HepG2 (cell line): ENCODE results near the gene ZBTB7B. TPM values are rescaled to one million over a fixed set of nuclear protein-coding genes. Genes with fewer than 3 reads are reported as not detected.
A peak's percentile ranks its signal among the peaks of the same experiment; 100 is the strongest.

ENCODE experiments used
- IKZF1 ChIP-seq: fragments of 450-650 bp; IDR thresholded peaks from 2 replicates; pipeline ENCODE4 v1.7.1; 2016
- MATR3 ChIP-seq: sonication (generic); formaldehyde crosslinking; IDR thresholded peaks from 2 replicates; pipeline ENCODE4 v1.4.0; 2020; ENCODE audit warnings: missing genetic modification reagents
- POLR2A ChIP-seq, 2 experiments: IDR thresholded peaks; 2 replicates each; pipeline ENCODE4 v1.6.1; 2011; ENCODE audit warnings: low read depth in 2 of 2, low read length in 2 of 2, mild to moderate bottlenecking in 1 of 2, moderate library complexity in 1 of 2; ENCODE audit not compliant: insufficient read depth in 1 of 2
- ZNF337 ChIP-seq: sonication (generic); formaldehyde crosslinking; IDR thresholded peaks from 2 replicates; pipeline ENCODE4 v1.5.1; 2020; ENCODE audit warnings: missing genetic modification reagents, low read depth, mild to moderate bottlenecking, borderline replicate concordance
- polyA plus RNA-seq, 8 experiments: library from polyadenylated mRNA; depleted of rRNA in 3 of 8; stranded (reverse) in 7 of 8; unstranded in 1 of 8; fragments of >200 nt; fragmentation: Illumina TruSeq in 4 of 8; extraction: Trizol in 4 of 8; gene quantifications; 2 replicates each; pipeline versions ENCODE4 v1.2.1 to v1.2.3, GENCODE V29; 2011 to 2016; ENCODE audit warnings: low read depth in 4 of 8, missing spikeins in 1 of 8, mixed read lengths in 1 of 8; ENCODE audit not compliant: insufficient read depth in 1 of 8
- total RNA-seq, 5 experiments: library from RNA; depleted of rRNA; stranded (reverse); fragments of >200 nt; fragmentation: Illumina TruSeq; extraction: Trizol; gene quantifications; 2 replicates each; pipeline ENCODE4 v1.2.3, GENCODE V29; 2016; ENCODE audit warnings: low read depth in 1 of 5
- TF ChIP-seq, protein P1 (sequence below): sonication (generic); formaldehyde crosslinking; IDR thresholded peaks from 2 replicates; pipeline ENCODE4 v1.5.1; 2020; ENCODE audit warnings: missing genetic modification reagents, mild to moderate bottlenecking, borderline replicate concordance
- TF ChIP-seq, protein P2 (sequence below): IDR thresholded peaks from 2 replicates; pipeline ENCODE4 v1.6.1; 2016; ENCODE audit warnings: missing biosample characterization, missing genetic modification reagents, low read depth
- TF ChIP-seq, protein P3 (sequence below): IDR thresholded peaks from 2 replicates; pipeline ENCODE4 v1.6.1; 2016; ENCODE audit warnings: missing compliant biosample characterization, missing genetic modification reagents, borderline replicate concordance
- TF ChIP-seq, protein P4 (sequence below): sonication (generic); formaldehyde crosslinking; IDR thresholded peaks from 2 replicates; pipeline ENCODE4 v1.8.0; 2022; ENCODE audit warnings: missing genetic modification reagents, mild to moderate bottlenecking, moderate library complexity, borderline replicate concordance
- TF ChIP-seq, protein P5 (sequence below): sonication (generic); IDR thresholded peaks from 2 replicates; pipeline ENCODE4 v1.6.1; 2016; ENCODE audit warnings: low read depth, borderline replicate concordance
- TF ChIP-seq, protein P6 (sequence below): IDR thresholded peaks from 2 replicates; pipeline ENCODE4 v1.6.1; 2012; ENCODE audit warnings: low read depth, low read length, improper control_type of control experiment

ZBTB7B gene
- total and polyA plus RNA-seq, 2 of the 13 experiments (the other 11 are each of a cell fraction or from before 2014, with no cell fraction given), result 15.5 to 17.5 TPM

DNA sequence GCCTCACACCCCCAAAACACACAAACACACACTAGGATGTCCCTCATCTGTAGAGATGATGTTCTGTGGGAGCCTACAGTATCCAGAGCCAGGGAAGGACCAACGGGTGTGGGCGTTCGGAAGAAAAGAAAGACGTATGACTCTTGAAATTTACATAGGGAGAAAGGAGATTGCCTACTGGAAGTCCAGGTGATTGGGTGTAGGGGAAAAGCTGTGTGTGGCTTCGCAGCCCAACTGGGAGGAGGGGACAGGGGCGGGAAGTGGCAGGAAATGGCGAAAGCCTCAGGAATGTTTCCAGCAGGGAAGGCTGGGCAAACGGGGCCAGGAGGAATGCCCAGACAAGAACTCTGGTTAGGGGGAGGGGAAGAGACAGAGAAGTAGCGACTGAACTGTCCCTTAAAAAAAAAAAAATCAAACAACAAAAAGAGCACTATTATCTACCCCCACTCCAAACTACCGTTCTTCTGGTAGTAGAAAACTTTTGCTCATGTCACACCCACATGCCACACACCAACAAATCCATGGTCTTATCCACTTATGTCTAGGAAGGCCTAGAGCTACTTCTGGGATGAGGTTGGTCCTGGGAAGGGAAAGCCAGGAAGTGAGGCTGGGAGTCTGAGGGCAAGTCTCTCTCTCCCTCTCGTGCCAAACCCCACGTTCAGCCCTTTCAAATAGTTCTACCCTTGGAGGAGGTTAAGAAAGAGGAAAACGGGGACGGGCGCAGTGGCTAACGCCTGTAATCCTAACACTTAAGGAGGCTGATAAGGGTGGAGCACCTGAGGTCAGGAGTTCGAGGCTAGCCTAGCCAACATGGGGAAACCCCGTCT lies 29.9 kb upstream of the ZBTB7B start (continued):
- TF ChIP-seq, protein P1, sequence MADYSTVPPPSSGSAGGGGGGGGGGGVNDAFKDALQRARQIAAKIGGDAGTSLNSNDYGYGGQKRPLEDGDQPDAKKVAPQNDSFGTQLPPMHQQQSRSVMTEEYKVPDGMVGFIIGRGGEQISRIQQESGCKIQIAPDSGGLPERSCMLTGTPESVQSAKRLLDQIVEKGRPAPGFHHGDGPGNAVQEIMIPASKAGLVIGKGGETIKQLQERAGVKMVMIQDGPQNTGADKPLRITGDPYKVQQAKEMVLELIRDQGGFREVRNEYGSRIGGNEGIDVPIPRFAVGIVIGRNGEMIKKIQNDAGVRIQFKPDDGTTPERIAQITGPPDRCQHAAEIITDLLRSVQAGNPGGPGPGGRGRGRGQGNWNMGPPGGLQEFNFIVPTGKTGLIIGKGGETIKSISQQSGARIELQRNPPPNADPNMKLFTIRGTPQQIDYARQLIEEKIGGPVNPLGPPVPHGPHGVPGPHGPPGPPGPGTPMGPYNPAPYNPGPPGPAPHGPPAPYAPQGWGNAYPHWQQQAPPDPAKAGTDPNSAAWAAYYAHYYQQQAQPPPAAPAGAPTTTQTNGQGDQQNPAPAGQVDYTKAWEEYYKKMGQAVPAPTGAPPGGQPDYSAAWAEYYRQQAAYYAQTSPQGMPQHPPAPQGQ, result no peak
- TF ChIP-seq, protein P2, sequence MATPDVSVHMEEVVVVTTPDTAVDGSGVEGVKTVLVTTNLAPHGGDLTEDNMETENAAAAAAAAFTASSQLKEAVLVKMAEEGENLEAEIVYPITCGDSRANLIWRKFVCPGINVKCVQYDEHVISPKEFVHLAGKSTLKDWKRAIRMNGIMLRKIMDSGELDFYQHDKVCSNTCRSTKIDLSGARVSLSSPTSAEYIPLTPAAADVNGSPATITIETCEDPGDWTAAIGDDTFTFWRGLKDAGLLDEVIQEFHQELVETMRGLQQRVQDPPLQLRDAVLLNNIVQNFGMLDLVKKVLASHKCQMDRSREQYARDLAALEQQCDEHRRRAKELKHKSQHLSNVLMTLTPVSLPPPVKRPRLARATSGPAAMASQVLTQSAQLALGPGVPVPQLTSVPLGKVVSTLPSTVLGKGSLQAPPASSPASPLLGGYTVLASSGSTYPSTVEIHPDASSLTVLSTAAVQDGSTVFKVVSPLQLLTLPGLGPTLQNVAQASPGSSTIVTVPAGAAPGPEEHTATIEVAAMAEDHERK (CRISPR knock-in tag), result no peak
- TF ChIP-seq, protein P3, sequence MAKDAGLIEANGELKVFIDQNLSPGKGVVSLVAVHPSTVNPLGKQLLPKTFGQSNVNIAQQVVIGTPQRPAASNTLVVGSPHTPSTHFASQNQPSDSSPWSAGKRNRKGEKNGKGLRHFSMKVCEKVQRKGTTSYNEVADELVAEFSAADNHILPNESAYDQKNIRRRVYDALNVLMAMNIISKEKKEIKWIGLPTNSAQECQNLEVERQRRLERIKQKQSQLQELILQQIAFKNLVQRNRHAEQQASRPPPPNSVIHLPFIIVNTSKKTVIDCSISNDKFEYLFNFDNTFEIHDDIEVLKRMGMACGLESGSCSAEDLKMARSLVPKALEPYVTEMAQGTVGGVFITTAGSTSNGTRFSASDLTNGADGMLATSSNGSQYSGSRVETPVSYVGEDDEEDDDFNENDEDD (CRISPR knock-in tag), result peak; percentile 94; the same call in 1 of the 2 replicates
- peak; percentile 60 to 69; a peak in 3 of 4 replicates for TF ChIP-seq POLR2A (IDR thresholded peaks at IDR 0.05; ENCODE audit: insufficient read depth in 1 of 2, low read depth in 2 of 2, low read length in 2 of 2)
- no peak for TF ChIP-seq MATR3
- TF ChIP-seq, protein P4, sequence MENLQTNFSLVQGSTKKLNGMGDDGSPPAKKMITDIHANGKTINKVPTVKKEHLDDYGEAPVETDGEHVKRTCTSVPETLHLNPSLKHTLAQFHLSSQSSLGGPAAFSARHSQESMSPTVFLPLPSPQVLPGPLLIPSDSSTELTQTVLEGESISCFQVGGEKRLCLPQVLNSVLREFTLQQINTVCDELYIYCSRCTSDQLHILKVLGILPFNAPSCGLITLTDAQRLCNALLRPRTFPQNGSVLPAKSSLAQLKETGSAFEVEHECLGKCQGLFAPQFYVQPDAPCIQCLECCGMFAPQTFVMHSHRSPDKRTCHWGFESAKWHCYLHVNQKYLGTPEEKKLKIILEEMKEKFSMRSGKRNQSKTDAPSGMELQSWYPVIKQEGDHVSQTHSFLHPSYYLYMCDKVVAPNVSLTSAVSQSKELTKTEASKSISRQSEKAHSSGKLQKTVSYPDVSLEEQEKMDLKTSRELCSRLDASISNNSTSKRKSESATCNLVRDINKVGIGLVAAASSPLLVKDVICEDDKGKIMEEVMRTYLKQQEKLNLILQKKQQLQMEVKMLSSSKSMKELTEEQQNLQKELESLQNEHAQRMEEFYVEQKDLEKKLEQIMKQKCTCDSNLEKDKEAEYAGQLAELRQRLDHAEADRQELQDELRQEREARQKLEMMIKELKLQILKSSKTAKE (CRISPR knock-in tag), result no peak; the same call in 1 of the 2 replicates
- TF ChIP-seq, protein P5, sequence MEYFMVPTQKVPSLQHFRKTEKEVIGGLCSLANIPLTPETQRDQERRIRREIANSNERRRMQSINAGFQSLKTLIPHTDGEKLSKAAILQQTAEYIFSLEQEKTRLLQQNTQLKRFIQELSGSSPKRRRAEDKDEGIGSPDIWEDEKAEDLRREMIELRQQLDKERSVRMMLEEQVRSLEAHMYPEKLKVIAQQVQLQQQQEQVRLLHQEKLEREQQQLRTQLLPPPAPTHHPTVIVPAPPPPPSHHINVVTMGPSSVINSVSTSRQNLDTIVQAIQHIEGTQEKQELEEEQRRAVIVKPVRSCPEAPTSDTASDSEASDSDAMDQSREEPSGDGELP, result peak; percentile 80; the same call in 1 of the 2 replicates
- TF ChIP-seq ZNF337 (CRISPR knock-in tag), result no peak
- TF ChIP-seq, protein P6, sequence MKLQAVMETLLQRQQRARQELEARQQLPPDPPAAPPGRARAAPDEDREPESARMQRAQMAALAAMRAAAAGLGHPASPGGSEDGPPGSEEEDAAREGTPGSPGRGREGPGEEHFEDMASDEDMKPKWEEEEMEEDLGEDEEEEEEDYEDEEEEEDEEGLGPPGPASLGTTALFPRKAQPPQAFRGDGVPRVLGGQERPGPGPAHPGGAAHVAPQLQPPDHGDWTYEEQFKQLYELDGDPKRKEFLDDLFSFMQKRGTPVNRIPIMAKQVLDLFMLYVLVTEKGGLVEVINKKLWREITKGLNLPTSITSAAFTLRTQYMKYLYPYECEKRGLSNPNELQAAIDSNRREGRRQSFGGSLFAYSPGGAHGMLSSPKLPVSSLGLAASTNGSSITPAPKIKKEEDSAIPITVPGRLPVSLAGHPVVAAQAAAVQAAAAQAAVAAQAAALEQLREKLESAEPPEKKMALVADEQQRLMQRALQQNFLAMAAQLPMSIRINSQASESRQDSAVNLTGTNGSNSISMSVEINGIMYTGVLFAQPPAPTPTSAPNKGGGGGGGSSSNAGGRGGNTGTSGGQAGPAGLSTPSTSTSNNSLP, result no peak
- TF ChIP-seq IKZF1, result no peak
